GM18858 (cell line): ENCODE data around the gene SIPA1.

ENCODE experiments used
- ATAC-seq: cut with Tn5 transposase; IDR thresholded peaks from one replicate; pipeline ENCODE4 v1.9.1; 2021; ENCODE audit not compliant: unreplicated experiment

SIPA1 gene, protein sequence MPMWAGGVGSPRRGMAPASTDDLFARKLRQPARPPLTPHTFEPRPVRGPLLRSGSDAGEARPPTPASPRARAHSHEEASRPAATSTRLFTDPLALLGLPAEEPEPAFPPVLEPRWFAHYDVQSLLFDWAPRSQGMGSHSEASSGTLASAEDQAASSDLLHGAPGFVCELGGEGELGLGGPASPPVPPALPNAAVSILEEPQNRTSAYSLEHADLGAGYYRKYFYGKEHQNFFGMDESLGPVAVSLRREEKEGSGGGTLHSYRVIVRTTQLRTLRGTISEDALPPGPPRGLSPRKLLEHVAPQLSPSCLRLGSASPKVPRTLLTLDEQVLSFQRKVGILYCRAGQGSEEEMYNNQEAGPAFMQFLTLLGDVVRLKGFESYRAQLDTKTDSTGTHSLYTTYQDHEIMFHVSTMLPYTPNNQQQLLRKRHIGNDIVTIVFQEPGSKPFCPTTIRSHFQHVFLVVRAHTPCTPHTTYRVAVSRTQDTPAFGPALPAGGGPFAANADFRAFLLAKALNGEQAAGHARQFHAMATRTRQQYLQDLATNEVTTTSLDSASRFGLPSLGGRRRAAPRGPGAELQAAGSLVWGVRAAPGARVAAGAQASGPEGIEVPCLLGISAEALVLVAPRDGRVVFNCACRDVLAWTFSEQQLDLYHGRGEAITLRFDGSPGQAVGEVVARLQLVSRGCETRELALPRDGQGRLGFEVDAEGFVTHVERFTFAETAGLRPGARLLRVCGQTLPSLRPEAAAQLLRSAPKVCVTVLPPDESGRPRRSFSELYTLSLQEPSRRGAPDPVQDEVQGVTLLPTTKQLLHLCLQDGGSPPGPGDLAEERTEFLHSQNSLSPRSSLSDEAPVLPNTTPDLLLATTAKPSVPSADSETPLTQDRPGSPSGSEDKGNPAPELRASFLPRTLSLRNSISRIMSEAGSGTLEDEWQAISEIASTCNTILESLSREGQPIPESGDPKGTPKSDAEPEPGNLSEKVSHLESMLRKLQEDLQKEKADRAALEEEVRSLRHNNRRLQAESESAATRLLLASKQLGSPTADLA

DNA sequence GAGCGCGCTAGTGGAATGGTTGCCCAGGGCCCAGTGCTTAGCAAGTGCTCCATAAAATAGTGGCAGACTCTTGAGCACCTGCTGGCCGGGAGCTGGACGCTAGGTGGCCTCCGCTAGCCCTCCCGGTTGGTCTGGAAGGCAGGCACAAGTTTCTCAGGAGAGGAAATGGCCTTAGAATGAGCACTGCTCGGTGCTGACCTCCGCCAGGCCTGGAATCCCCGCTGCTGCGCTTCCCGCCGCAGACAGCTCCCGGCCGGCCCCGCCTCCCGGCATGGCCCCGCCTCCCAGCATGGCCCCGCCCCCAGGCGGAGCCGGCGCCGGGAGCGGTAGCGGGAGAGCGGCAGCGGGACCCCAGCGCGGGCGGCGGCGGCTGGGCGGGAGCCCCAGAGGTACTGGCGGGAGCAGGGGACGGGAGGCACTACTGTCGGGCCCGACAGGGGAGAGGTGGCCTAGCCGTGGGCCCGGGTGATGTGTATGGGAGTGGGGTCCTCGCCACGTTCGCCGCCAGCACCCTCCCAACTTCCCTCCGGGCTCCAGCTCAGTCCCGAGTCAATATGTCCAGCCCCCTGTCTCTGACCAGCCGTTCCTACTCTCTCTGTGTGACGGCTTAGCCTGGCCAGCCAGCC is at the start of gene SIPA1:
Gene SIPA1 (plus strand): TSS at position 308 of the 626 bp plus-strand sequence. CDS start 2,821 bp downstream, outside the sequence.
- no peak for ATAC-seq

- ATAC-seq = peak; percentile 57
Measured at GRCh38 chr11:65588199-65589054, 49.5 kb upstream of the SIPA1 start.

DNA sequence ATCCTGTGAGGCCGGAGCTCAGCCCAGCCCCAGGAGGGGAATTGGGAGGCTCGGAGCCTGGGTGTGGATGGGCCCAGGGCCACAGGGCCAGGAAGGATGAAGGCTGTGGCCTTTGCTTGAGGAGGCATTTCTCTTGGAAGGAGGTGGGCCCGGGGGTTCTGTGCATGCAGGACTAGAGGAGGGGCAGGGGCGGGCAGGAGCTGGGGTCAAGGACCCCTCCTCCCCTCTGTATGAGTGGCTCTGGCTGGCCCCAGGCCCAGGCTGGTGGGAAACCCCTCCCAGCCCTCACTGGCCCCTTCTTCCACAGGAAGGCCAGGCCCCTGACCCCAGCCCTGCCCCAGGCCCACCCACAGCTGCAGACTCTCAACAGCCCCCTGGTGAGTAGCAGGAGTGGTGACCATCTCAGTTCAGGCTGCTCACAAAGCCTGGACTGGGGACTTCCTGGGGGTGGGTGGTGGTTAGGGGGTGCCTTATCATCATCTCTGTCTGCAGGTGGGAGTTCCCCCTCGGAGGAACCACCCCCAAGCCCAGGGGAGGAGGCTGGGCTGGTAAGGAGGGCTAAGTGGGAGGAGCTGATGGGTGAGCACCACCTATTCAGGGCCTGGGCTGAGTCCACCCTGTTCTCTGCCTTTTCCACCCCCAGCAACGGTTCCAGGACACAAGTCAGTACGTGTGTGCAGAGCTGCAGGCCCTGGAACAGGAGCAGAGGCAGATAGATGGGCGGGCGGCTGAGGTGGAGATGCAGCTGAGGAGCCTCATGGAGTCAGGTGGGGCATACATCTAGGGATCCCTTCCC is 48.3 kb upstream of the SIPA1 start:
- ATAC-seq = no peak

DNA sequence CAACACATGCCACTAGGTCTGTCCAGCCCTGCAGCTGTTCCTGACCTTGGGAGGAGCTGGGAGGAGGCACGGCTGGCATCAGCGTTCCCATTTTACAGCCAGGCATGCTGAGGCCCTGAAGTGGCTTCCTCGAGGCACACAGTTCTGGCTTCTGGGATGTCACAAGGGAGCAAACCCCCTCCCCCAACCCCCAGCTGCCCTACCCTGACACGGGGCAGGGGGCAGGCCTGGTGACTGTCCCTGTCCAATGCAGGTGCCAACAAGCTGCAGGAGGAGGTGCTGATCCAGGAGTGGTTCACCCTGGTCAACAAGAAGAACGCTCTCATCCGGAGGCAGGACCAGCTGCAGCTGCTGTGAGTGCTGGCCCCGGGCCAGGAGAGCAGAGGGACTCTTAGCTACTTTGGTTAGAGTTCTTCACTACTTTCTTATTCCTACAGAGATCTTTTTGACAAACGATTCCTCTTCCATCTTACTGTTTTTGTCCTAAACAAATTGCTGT is 47.6 kb upstream of the SIPA1 start:
- no peak for ATAC-seq

DNA sequence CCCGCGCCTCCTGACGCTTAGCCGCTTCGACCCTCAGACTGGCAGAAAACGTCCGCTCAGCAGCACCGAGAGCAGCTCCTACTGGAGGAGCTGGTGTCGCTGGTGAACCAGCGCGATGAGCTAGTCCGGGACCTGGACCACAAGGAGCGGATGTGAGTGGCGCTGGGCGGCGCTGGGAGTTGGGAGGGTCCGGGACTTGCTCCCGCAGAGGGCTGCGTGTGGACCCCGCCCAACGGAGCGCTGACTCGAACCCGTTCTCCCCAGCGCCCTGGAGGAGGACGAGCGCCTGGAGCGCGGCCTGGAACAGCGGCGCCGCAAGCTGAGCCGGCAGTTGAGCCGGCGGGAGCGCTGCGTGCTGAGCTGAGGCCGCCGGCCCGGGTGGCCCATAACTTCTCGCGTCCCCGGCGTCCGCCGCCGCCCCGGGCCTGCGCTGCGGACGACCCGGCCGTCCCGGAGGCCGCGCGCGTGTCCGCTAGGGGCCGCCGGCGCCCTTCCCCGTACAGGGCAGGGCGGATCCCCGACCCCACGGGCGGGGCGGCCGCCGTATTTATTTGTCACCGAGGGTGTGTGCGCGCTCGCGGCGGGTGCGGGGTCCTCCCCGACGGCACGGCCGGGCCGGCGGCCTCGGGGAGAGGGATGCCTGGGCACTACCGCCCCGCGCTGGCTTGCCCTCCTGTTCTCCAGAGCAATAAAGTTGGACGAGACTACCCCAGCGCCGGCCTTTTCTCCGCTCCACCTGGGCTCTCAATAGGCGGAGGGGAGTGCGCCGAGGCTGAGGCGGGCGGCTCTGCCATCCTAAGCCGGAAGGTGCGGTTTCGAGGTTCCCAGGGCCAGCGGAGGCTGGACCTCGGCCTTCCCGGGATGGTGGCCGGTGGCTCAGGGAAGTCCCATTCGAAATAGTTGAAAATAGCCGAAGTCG is 45.7 kb upstream of the SIPA1 start:
- no peak for ATAC-seq

DNA sequence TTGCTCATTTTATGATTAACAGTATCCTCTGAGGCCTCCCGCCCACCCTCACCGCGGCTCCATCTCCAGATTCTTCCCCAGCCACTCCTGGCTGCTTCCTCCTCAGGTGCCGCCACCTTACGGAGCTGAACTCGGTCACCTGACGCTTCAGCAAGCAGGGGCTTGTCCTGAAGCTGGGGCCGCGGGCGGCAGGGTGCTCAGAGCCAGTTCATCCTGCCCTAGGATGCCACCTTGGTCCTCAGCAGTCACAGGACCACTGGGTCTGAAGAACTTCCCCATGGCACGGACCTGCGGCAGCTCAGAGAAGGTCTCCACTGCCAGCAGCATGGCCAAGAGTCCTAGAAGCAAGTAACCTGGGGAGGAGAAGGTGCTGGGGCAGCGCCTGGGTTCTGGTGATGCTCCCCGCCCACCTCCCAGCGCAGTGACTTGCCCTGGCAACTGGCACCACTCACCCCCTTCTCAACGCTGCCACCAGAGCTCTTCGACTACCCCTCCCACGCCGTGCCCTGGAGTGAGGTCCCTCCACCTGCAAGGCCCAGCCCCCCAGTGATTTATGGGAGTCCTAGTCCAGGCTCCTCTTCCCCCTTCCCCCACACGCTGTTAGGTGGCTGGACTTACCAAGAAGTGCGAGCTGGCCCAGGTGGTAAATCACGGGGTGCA is 44.9 kb upstream of the SIPA1 start:
- no peak for ATAC-seq

DNA sequence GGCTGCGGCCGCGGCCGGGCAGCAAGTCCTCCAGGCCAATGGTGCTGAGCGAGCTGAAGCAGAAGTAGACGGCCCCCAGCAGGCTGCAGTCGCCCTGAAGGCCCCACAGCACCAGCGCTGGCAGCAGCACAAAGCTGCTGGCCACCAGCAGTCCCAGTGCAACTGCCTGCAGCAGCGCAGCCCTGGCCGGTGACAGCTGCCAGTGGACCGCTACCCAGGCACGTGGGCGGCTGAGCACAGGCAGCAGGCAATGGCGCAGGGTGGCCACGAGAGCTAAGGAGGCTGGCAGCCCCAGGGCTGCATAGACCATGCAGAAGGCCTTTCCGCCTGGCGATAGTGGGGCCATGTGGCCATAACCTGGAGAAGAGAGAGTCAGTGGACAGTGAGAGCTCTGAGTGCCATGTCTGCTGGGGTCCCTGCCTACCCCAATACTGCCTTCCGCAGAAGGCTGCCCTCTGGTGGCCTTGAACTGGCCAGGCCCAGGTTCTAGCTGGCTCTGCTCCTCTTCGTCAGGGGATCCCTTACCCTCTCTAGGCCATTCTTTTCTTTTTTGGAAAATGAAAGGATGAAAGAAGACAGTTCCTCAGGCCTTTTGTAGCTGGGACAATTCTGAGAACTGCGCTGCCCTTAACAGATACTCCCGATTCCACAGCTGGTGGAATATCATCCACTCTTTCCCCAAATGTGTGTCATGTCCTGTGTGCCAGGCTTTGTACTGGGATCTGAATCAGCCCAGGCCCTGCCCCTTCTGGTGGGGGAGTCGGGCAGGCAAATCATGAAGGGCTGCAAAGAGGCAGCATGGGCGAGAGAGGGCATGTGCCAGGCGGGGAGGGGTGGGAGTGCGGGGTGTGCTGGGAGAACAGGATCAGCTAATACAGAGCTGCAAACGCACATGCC is 44.1 kb upstream of the SIPA1 start:
- ATAC-seq = no peak

GRCh38 chr11:65595131-65595530 is 42.8 kb upstream of the SIPA1 start:
- ATAC-seq = no peak

GRCh38 chr11:65595543-65596281 is 42.2 kb upstream of the SIPA1 start, which contains the start of gene KCNK7:
Gene KCNK7 (minus strand): TSS chr11:65595800. CDS start chr11:65595772, 28 bp downstream.
- no peak for ATAC-seq

DNA sequence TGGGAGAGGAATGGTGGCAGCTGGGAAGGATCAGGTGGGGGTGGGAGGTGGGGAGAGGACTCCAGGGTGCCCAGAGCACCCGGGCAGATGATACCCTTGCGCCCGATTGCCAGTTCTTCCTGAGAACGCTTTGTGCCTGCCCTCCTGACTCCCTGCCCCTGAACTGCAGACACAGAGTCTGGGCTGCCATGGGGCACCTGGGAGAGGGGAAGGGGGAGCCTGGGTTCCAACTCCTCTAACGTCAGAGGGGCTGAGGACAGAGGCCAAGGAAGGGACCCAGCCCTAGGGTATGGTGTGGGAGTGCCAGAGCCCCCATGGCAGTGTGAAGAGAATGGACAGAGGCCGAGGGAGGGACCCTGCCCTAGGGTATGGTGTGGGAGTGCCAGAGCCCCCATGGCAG is 41.4 kb upstream of the SIPA1 start:
- ATAC-seq = no peak

DNA sequence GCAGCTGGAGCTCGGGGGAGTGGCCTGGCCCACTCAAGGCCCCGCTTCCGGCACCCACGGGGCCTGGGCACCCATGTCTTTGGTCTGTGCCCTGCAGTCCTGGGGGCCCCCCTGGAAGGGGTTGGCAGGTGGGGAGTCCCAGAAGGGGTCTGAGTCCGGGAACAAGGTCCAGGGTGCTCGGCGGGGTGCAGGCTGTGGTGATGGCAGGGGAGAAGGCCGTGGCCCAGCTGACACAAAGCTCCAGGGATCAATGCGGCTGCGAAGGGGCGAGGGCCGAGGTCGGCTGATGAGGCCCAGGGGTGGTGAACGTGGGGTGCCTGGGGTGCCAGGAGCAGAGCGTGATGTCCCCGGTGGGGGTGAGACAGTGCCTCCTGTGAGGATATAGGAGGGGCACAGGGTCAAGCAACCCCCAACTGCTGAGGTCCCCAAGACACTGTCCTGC is 39.6 kb upstream of the SIPA1 start:
- ATAC-seq = no peak

GRCh38 chr11:65599216-65599954 is 38.5 kb upstream of the SIPA1 start:
- no peak for ATAC-seq

DNA sequence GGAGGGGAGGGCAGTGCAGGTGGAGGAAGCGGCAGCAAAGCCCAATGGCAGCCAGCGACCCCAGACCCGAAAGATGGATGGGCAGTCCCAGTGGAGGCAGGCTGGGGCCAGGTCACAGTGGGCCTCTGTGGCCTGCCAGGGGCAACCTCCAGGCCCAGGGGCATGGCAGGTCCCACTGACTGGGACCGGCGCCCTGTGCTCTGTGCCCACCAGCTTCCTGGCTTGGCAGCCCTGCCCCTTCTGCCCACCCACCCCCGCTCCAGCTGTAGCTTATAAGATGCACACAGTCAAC is 38.0 kb upstream of the SIPA1 start:
- no peak for ATAC-seq

DNA sequence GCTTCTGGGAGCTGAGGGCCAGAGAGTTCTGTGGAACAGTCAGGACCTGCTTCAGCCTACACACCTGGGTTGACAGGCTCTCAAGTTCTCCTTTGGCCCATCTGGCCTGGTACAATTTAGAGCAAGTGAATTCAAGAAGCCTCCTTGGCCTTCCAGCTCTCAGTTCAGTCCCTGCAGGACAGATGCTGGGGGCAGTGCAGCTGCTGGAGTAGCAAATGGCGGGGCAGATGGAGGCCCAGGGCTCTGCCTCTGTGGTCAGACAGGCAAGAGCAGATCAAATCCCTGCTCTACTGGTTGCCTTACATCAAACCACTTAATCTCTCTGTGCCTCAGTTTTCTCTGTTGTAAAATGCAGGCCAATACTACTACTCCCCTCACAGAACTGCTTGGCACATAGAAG is 33.6 kb upstream of the SIPA1 start:
- ATAC-seq = no peak

DNA sequence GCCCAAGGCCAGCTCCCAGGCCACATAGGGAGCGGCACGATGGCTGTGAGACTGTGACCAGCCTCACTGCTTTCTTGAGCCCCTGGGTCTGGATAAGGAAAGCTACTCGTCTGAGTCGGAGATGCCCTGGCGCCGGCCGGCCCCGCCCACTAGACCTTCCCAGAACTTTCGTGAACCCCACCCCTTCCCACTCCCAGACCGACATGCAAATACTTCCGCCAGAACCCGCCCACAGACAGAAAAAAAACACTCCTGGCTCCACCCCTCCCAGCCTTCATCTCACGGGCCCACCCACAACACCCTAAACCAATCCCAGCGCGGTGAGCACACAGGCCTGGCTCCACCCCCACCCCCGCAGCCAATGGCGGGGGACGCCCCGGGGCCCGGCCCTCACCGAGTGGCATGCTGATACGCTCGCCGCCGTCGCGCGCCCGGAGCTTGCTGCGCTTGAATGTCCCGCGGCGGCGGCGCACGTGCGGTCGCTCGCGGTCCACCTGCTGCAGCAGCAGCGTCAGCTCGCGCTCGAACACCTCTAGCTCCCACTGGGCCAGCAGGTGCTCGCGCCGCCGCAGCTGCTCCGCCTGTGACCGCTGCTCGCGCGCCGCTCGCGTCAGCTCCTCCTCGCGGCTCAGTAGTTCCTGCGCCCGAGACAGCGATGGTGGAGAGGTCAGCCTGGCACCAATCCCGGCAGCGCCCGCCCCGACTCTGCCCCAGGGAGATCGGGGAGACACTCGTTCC is 30.9 kb upstream of the SIPA1 start:
- no peak for ATAC-seq
